GM21390 (cell line): ENCODE results near the gene SLC6A12.
"Not testable (repeated sequence)": the region's sequence is repeated elsewhere in the genome, so short reads cannot be mapped to it uniquely, and the experiment has no call there.

Experiments used
- ATAC-seq: cut with Tn5 transposase; IDR thresholded peaks from one replicate; pipeline ENCODE4 v1.9.1; 2021; ENCODE audit not compliant: unreplicated experiment

SLC6A12 gene

DNA sequence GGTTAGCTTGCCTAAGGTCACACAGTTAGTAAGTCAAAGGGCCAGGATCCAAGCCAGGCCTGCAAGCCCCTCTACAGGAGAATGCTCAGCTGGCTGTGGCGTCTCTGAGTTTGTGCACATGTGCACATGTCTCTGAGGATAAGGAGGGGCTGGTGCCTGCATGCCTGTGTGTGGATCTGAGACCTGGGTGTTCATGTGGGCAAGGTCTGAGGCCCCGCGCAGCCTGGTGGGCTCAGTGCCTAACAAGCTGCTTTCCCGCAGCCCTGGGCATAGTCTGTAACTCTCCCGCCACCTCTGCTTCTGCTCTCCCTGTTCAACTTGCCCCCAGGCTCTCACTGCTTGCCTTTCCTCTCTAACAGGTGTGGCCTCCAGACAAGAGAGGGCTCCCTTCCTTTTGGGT is 4.3 kb upstream of the SLC6A12 start:
- no peak for ATAC-seq

DNA sequence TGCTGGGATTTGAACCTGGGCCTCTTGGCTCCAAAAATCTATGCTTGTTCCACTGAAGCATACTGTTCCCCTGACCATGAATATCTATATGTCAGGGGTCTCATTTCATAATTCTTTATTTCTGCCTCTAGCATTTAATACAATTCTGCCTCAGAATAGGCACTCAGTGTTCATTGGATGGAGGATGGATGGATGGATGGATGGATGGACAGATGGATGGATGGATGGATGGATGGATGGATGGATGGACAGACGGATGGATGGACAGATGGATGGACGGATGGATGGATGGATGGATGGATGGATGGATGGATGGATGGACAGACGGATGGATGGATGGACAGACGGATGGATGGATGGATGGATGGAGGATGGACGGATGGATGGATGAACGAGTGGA is 3.1 kb upstream of the SLC6A12 start:
- ATAC-seq, result not testable (repeated sequence)

DNA sequence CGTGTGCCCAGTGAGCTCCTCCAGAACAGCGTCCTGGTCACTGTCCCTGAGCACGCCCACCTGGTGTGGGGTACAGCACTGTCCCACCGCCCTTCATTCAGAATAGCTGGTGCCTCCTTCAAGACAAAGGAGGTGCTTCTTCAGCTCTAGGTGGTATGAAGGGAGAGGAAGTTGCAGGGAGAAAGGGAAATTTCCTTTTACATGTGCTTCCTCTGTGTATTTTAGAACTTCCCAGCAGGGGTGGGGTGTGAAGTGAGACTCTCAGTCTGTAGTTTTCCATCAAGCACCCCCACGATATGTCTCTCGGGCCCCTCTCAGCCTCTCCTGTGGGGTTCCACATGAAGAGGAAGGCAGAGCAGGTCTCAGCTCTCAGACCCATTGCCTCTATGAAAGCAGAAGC is 1.2 kb upstream of the SLC6A12 start:
- ATAC-seq, result no peak

DNA sequence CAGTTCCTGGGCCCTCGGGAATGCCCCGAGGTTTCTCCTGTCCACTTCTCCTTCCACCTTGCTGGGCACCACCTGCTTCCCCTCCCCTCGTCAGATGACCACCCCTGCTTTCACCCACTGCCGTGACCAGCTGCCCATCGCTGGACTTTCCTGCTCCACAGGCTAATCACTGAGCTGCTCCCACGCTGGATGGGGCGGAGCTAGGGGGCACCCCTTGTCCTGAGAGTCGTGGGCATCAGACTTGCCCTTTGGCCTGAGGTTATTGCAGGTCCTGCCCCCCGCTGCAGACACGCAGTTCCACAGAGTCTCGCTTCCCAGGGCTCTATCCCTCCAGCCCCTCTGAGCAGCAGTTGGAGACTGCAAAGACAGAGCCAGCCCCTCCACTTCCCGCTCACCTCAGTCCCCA is 427 bp downstream of the SLC6A12 start:
- ATAC-seq, result no peak

DNA sequence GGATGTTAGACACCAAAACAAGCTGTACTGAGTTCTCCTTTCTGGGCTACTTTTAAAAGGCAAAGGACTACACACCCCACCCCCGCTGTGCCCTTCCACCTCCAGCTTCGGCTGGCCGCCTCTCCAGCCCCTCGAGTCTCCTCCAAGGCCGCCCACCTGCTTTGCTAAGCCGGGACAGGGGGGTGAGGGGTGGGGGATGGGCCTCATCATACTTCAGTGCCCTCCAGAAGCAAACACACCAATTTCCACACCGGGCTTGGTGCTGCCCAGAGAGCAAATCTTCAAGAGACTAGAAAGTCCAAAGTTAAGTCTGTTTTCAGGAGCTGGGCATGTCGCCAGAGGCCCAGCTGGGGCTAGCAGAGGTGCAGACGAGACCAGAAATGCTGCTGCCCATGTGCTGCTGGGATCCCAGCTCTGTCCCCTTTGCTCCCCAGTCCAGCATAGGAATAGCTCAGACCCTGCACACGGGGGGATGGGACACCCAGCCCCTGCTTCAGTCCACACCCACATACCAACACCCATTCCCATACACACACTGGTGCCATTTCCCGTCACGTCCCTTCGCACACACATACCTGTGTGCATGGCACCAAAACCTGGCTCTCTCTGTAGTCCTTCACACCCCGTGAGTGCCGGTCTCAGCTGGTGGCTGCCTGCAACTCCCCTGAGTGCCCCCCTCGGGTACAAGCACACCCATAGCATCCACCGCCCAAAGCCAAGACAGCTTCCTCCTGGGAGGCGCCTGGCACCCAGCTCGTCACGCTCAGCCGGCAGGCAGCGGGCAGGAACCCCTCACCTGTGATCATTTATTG is 1.0 kb downstream of the SLC6A12 start:
- no peak for ATAC-seq

DNA sequence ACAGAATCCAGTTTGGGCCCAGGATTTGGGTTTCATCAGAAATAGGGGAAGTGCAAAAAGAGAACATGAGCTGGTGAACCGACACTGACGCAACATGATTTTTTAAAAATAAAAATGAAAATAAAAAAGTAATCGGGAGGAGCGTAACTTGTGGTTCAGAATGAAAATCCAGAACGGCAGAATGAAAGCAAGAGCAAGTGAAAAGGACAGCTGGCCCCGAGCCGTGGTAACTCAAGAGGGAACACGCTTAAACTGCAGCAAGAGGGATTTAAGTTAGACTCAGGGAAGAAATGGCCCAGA is 1.6 kb downstream of the SLC6A12 start:
- ATAC-seq, result no peak

DNA sequence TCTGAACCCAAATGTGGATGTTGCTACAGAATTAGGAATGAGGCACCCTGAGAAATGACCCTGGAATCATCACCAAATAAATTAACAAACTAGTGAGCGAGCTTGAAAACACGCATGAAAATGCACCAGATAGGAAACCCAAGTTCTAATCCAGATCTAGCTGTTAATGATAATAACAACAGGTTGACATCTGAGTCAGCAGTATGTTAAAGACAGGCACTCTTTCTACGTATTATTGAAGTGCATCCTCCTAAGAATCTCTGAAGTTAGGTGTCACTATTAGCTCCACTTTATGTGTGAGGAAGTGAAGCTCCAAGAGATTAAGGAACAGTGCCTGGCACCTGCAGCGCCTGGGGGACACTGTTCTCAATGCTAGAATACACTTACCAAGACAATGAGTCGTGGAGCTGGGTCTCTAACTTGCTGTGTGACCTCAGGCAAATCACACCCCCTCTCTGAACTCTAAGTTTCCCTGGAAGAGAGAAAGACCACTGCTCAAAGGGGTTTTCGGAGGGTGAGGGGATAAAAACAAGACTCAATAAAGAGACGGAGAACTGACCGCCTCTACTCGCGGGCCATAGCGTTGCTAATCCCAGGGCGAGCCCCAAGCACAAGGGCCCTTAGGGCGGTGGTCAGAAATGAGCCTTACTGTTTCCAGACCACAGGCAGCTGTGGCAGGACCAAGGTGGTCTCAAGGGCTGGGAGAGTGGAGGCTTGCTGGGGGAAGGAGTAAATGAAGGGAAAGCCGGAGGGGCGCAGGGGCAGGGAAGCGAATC is 2.1 kb downstream of the SLC6A12 start:
- ATAC-seq, result no peak

DNA sequence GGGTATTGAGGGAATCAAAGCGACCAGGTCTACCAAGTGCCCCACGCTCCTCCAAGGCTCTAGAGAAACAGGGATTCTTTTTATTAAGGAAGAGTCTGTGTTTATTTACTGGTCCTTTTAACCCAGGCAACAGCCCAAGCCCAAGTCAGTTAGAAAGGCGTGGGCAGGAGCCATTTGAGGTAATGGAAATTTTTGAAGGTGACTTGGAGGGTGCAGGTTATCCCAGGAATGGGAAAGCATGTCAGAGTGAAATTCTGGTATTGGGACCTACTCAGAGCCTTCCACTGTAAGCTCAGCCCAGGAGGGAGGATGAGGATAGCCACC is 2.9 kb downstream of the SLC6A12 start:
- no peak for ATAC-seq

DNA sequence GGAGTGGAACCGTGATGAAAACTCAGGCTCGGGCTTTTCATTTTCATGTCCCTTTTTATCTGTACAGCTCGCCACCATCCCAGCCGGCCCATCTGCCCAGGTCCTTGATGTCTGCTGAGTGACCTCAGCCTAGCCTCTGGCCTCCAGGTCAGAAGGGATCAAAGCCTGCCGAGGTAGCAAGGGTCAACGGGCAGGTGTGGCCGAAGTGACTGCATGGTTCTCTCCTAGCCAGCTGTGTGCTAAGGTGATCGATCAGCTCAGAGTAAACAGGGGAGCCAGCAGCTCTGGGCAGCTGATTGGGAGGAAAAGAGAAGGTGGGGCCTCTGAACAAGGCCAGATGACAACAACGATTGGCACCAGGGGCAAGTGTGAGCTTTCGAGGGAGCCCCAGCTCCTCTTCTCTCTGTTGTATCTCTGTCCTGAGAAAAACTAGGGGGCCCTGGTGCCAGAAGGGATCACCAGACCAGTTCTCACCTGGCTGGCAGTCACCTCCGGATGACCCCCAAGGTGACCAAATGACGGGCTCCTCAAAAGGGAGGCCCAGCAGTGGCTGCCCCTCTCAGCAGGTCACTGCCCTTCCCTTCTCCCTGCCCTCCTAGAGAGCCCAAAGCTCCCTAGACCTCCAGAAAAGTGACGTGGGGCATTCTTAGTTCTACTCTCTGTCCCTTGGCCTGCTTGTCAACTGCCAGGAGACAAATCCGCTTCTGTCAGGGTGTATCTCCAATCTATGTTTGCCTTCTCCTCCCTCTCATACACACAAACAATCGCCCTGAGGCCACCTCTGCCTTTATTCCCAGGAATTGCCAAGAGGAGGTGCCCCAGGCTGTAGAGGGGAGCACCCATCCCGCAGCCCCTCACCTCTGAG is 3.4 kb downstream of the SLC6A12 start:
- ATAC-seq, result no peak

DNA sequence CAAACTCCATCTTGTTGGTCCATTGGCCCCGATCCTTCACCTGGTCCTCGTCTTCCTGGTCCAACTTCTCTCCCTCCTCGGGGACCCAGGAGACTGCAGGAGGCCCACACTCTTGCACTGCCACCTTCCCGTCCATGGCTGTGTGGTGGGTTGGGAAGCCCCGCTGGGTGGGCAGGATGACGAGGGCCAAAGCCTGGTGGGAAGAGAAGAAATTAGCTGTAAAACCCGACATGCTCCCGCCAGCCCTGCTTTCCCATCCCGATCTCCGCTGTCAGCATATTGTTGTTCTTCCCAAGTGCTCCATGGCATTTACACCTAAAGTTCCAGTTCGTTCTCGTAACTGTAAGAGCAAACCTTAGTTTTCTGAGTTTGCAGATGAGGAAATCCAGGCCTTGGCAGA is 4.1 kb downstream of the SLC6A12 start:
- ATAC-seq, result no peak

DNA sequence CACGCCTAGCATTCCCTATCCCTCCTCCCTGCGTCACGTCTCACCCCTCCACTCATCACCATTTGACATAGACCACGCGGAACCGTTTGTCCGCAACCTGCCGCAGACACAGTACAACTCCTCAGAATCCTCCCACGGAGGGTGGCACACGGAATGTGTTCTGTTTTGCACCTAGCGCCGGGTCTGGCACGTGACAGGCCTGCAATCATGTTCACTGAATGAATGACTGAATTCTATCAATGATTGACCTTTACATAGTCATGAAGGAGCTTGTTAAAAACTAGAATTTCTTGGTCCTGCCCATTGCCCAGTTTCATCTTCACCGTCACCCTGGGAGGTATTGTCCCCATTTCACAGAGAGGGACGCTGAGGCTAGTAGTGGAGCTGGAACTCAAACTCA is 4.7 kb downstream of the SLC6A12 start:
- ATAC-seq, result no peak

DNA sequence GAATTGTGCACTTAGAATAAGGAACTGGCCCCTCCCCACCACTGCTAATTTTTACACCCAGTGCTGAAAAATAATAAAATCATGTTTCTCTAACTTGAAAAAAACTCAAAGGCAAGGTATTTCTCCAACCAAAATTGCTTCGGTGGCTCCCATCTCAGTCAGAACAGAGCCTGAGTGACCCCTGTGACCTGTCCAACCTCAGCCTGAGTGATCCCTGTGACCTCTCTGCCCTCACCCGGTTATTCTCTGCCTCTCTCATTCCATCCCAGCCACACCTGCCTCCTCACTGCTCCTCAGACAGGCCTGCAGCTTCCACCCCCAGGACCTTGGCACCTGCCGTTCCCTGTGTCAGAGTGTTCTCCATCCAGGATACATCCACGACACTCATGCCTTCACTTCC is 5.1 kb downstream of the SLC6A12 start:
- no peak for ATAC-seq

DNA sequence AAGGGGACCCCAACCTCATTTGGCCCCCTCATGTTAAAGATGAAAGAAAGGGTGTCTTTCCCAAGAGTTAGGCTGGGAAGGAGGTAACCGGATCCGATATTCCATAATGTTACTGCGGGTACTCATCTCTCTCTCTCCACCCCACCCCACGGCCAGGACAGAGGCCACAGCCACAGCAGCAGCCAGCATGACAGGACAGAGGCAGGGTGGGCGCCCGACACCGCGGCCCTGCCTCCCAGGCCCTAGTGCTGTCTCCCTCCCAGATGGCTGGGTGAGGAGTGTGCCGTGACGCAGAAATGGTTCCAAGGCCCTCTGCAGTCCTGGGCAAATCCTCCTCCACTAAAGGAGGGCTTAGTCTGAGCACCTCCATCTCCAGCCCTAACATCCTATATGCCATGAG is 6.2 kb downstream of the SLC6A12 start:
- ATAC-seq, result no peak

DNA sequence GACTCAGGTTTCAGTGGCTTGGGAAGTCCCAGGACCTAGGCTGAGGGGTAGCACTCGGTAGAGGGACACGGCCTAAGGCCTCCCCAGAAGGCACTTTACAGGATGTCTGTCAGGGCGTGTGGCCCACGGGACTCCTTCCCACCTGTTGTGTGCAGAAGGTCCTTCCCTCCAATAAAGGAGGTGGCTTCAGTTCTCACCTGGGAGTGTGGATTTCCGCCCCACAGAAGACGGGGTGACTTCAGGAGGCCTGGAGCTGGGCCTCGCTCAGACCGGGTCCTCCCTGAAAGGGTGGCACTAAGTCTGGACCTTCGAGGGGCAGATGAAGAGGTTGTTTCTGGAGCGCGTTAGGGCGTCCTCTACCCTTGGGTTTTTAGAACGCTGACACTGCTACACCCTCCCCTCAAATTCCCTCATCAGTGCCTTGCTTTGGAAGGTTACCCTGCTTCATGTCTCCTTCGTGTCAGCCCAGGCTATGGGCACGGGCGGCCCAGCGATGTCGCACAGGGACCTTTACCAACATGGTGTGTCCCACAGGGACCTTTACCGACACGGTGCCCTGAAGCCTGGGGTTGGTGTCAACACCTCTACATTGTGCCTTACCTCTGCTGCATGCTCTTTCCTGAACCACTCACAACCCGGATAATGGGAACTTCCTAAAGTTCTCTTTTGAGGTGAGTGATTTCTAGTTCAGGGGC is 7.1 kb downstream of the SLC6A12 start:
- ATAC-seq, result no peak

DNA sequence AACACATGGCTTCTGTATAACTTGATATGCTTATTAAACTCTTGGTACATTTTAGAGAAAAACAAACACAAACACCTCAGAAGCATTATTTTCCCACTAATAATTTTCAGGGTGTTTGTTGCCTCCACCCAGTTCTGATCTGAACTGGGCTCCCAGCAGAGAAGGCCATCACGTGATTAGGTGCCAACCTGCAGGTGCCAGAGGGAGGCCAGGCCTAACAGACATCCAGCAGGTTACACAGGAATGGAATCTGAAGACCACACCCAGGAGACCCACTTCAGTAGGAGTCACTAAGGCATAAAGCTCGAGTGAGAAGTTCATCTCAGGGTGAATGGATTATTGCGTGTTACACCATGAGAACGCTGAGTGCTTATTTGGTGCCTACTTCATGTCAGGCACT is 8.9 kb downstream of the SLC6A12 start:
- no peak for ATAC-seq

DNA sequence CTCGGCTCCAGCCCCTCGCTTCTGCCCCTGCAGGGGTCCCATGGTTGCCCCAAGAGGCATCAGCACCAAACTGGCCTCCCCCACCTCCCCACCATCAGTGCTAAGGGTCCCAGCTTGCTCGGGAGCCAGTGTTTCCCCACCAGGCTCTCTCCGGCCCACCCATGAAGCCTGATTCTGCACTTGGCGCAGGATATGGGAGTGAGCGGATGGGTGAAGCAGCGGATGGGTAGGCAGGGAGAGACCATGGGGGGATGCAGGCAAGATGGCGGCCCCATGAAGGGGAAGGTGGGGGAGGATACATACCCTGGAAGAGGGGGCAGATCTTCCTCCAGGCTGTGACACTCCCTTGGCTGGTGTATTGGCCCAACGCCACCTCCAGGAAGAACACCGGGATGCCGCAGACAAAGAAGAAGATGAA is 9.7 kb downstream of the SLC6A12 start:
- ATAC-seq, result no peak

DNA sequence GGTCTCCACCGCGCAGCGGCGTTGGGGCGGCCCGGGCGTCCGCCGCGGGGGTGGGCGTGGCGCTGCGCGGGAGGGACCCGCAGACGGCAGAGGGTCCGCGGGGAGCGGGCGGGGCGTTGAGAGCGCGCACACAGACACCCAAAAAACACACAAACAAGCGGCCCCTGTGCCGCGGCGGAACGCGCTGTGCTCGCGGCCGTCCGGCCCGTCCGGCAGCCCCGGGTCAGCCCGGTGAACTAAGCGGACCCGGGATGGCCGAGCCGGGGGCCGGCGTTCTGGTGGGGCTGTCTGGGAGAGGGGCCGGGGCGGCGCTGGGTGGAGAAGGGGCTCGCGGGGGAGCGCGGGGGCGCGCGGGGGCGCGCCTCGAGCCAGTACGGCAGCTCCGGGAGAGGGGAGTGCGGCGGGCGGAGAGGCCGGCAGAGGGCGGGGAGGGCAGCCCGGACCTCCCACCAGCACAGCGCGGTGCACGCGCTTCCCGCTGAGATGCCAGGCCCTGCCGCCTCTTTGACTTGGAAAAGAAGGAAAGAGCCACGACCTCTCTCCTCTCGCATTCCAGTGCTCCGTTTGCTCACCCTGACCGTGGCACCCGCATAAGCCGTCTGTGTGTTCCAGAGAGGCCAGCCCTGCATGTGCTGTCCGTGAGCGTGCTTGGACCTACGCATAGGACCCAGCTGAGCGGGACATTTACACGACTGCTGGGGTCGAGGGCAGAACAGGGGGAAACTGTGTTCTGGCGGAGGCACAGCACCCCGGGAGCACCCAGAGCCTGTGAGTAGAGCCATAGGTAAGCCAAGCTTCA is 10.3 kb downstream of the SLC6A12 start:
- no peak for ATAC-seq

DNA sequence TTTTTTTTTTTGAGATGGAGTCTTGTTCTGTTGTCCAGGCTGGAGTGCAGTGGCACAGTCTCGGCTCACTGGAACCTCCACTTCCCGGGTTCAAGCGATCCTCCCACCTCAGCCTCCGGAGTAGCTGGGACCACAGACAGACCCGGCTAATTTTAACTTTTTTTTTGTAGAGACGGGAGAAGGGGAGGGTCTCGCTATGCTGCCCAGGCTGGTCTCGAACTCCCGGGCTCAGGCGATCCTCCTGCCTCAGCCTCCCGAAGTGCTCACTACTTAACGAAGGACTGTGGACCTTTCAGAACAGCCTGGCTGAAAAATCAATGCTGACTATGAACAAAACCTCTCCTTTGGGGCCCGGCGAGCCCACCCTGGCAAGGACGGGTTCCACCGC is 10.9 kb downstream of the SLC6A12 start:
- no peak for ATAC-seq

DNA sequence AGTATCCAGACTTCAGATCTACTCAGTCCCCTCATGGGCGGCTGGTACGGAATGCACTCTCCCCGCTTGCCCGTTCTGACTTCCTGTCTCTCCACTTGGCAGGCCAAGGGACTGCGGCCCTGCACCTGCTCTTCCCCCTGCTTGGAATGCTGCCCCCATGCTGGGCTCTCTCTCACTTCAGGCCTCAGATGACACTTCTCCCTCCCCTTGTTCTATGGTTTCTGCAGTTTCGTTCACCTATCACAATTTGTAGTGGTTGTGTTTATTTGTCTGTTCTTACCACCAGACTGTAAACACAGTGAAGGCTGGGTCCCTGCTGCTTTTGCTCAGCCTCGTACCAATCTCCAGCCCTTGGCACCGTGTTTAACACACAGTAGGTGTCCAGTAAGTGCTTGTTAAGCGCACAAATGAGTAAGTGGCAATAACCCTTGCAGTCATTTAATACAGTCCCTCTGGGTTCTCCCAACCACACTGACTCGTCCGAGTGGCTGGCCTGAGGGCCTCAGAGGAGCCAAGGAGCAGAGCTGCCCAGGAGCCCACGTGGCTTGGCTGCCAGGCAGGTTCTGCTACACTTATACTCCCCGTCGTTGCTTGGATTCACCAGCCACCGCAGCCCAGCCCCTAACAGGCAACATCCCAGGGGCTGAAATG is 11.8 kb downstream of the SLC6A12 start:
- no peak for ATAC-seq

DNA sequence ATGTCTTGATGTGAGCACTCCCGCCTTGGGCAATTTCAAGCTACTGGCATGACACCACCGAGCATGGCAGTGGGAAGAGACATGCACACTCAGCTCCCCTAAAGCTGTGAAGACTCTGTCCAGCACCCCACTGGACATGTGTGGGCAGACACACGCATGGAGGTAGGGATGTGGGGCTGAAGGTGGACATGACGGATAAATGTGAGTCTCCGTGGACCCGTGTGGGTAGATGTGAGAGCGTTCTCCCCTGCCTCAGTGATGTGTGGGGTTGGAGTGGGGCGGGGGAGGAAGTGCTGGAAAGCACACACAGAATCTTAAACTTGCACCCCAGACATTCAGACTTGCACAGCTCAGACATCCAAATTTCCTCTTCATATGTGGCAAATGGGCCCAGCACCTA is 12.6 kb downstream of the SLC6A12 start:
- no peak for ATAC-seq
